Suprapubic skin (tissue), 4 donors: ENCODE results near the gene PPP2R1B.

Experiments used
- CTCF ChIP-seq, 2 donors: fragments of 200-600 bp in 1 of 2; fragments of 450-650 bp in 1 of 2; sonication (generic) in 1 of 2; IDR thresholded peaks; one replicate each; pipeline ENCODE4 v1.5.1; 2016 to 2019; ENCODE audit warnings: antibody characterized with exemption in 2 of 2, mild to moderate bottlenecking in 1 of 2, moderate library complexity in 1 of 2
- EP300 ChIP-seq: sonication (generic); formaldehyde crosslinking; IDR thresholded peaks from one replicate; pipeline ENCODE4 v1.6.1; 2017; ENCODE audit warnings: antibody characterized with exemption
- POLR2AphosphoS5 ChIP-seq, 3 donors: sonication (generic); formaldehyde crosslinking; IDR thresholded peaks; one replicate each; pipeline ENCODE4 v1.6.1; 2017; ENCODE audit warnings: antibody characterized with exemption in 3 of 3

GRCh38 chr11:111766834-111767142, 599 bp upstream of the PPP2R1B start:
- TF ChIP-seq CTCF (IDR thresholded peaks at IDR 0.05) (no peak), POLR2AphosphoS5 (IDR thresholded peaks at IDR 0.05) (no peak), EP300 (no peak)
